ENCODE data around the gene SLC7A6.
A peak's percentile ranks its signal among the peaks of the same experiment; 100 is the strongest.

SLC7A6 gene

GRCh38 chr16:68235108-68235886, 29.0 kb upstream of the SLC7A6 start:
- no peak for DNase-seq (ENCODE audit: low spot score)

DNA sequence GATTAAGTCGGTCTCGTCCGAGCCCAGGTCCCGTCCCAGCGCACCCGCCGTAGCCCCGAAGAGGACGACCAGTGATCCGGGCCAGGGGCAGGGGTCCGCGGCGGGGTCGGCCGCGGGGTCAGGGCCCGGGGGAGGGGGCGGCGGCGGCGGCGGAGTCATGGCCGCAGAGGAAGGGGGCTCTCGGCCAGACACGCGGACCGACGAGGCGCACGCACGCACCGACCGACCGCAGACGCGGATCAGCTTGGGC, 28.5 kb upstream of the SLC7A6 start, which contains the start of gene ESRP2:
ESRP2 (minus strand) TSS at position 241 of the 250 bp plus-strand sequence; CDS start at position 159, 82 bp downstream.
- DNase-seq (ENCODE audit: low spot score) = no peak

- no peak for DNase-seq (ENCODE audit: low spot score)
These were observed 28.0 kb upstream of the SLC7A6 start for GRCh38 chr16:68236137-68236825.

GRCh38 chr16:68236826-68237242, 27.5 kb upstream of the SLC7A6 start:
- DNase-seq (ENCODE audit: low spot score) = no peak

DNA sequence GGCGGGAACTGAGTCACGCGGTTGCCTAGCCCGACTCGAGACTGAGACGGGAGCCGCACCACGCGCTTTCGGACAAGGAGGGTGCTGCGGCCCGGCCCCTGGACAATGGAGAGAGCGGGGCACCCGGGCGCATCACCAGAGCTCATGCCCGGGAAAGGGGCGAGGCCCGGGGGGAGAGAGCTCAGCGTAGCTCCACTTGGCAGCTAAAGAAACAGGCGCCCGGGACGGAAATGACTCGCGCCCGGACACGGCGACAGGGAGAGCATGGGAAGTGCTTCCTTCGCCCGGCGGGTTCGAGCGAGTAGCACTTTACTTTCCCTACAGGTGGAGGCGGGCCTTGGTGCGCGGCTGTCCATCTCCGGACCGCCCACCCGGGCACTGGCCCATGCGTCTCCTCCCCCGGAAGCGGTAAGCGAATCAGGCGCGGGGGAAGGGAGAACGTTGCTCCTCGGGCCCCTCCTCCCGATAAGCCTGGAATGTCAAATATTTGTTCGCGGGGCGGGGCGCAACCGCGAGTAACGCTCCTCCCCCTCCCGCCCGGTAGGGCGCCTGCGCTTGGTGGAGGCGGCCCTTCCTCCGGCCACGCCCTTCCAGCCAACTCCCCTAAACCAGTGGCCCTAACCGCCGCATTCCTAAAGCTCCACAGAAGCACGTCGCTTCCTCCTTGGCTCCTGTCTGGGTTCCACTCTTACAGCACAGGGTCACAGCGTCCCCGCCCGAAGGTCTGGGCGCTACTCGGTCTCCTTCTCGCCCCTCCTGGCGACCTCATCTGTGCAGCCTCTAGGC, 26.9 kb upstream of the SLC7A6 start:
- peak; percentile 97 for DNase-seq (ENCODE audit: low spot score)

DNA sequence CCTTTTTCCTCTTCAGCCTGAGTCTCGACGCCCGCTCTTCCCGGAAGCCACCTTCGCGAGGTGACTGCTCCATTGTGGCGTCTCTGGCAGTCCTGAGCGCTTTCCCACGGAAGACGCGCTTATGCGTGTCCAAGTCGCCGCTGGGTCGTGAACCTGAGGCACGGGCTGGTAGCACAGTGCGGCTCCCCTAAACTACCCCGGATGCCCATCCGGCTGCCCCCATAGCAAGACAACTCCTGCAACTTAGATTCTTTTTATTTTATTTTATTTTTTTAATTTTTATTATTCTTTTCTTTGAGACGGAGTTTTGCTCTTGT, 26.3 kb upstream of the SLC7A6 start:
- DNase-seq (ENCODE audit: low spot score) = no peak

GRCh38 chr16:68242085-68242484, 22.2 kb upstream of the SLC7A6 start:
- no peak for DNase-seq (ENCODE audit: low spot score)

DNA sequence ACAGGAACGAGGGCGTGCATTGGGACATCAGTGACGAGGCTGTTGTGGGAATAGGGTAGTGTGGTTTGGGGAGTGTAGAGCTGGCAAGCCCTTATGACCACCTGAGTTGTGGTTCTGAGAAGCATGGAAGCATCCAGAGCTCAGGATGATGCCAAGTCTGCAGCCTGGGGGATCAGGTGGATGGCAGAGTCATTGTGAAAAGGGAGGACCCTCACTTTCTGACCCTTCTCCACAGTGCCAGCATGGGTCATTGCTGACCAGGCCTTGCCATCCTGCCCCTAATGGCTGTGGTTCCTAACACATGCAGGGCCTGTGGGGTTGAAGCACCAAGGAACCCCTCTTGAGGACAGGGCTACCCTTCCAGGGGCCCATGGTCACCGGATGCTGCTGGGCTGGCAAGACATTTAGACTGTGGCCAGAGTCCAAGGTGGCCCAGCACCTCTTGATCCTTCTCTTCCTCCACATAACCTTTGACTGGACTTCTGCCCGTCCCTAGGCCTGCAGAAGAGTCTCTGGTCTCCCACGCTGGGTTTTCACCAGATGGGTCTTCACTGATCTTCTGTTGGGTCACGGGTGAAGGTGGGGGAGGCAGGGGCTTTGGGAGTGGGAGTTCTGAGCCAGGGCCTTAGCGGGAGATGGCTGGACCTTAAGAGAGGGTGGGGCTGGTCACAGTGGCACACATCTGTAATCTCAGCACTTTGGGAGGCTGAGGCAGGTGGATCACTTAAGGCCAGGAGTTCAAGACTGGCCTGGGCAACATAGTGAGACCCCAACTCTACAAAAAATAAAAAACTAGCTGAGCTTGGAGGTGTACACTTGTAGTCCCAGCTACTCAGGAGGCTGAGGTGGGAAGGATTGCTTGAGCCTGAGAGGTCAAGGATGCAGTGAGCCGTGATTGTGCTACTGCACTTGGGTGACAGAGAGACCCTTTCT, 21.1 kb upstream of the SLC7A6 start:
- no peak for DNase-seq (ENCODE audit: low spot score)

- DNase-seq (ENCODE audit: low spot score) = no peak
These were observed 19.8 kb upstream of the SLC7A6 start for GRCh38 chr16:68244481-68244902.

- DNase-seq (ENCODE audit: low spot score) = peak; percentile 92
These were observed 19.1 kb upstream of the SLC7A6 start, which contains the start of gene PLA2G15 for GRCh38 chr16:68244903-68245853. Gene PLA2G15 (plus strand): TSS chr16:68245373. CDS start chr16:68245427, 54 bp downstream.

DNA sequence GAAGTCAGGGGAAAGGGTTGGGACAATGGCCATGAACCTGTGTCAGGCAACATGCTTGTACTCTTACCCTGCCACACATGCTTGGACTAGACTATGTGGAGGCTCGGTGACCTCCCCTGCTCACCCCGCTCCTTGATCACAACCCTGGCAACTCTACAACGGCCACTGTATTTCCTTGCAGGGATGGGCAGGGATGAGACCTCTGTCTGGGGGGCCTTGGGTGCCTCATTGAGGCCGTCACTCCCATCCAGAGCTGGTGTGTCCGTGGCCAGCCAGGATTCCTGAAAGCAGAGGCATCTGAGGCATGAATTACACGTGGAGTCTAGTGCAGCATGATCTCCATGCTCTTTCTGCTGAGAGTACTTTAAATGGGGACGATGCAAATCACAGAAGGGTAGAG, 18.2 kb upstream of the SLC7A6 start:
- DNase-seq (ENCODE audit: low spot score) = no peak

DNA sequence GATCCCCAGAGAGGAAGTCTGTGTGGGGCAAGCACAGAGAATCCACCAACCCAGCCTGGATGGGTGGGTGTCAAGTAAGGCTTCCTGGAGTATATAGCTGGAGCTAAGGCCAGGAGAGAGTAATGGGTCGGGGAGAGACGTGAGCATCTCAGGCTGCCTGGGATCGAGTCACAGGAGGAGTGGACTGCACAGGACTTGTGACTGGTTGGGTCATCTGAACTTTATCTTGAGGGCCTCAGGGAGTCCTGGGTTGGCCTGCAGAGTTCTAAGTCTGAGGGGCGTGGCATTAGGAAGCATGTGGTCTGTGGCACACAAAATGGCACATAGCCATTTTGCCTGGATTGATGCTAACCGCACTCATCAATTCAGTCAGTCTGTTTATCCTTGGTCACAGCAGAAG, 17.7 kb upstream of the SLC7A6 start:
- DNase-seq (ENCODE audit: low spot score) = no peak

GRCh38 chr16:68247400-68247799, 16.9 kb upstream of the SLC7A6 start:
- peak; percentile 78 for DNase-seq (ENCODE audit: low spot score)

GRCh38 chr16:68247932-68248331, 16.4 kb upstream of the SLC7A6 start:
- DNase-seq (ENCODE audit: low spot score) = no peak

- DNase-seq (ENCODE audit: low spot score) = no peak
These were observed 15.0 kb upstream of the SLC7A6 start for GRCh38 chr16:68249371-68249770.

DNA sequence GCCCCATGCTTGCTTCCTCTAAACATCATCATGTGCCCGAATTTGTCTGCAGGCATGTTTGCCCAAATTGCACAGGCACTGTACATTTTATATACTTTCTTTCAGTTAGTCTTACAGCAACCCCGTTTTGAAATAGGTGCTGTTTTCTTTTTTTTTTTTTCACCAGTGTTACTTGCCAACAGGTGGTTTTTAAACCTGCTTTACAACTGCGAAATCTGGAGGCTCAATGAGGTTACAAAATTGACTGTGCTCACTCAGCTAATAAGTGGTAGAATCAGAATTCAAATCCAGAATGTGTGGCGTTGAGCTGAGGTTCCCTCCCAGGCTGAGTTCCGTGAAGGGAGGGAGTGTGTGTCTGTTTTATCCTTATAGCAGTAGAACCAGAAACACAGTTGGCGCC, 13.4 kb upstream of the SLC7A6 start:
- DNase-seq (ENCODE audit: low spot score) = no peak

DNA sequence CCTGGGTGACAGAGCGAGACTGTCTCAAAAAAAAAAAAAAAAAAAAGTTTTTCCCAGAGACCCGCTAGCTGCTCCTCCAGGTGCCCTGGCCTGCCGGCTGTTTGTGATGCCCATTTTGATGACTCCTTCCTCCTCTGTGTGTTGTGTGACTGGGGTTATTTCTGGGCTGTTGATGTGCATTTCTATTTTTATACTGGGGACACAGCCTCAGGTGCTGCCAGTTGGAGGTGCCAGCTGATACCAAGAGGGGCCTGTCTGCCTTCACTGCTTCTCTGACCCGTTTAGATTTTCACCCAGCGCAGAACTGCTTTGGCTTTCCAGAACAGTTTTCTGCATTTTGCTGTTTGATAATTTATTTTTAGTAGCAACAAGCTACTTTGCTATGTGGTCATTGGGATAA, 12.5 kb upstream of the SLC7A6 start:
- peak; percentile 92 for DNase-seq (ENCODE audit: low spot score)

- DNase-seq (ENCODE audit: low spot score) = no peak
These were observed 11.9 kb upstream of the SLC7A6 start for GRCh38 chr16:68252383-68252782.

- no peak for DNase-seq (ENCODE audit: low spot score)
These were observed 10.6 kb upstream of the SLC7A6 start for GRCh38 chr16:68253721-68254120.

- no peak for DNase-seq (ENCODE audit: low spot score)
These were observed 8.6 kb upstream of the SLC7A6 start for GRCh38 chr16:68255712-68256111.
